Measurements from ENCODE around the gene PCBD2. TPM values are rescaled to one million over a fixed set of nuclear protein-coding genes. Genes with fewer than 3 reads are reported as not detected.

PCBD2 gene
- total RNA-seq, 4 donors from 2014 or later: 1.8 to 15.1 (median 8.2) TPM

DNA sequence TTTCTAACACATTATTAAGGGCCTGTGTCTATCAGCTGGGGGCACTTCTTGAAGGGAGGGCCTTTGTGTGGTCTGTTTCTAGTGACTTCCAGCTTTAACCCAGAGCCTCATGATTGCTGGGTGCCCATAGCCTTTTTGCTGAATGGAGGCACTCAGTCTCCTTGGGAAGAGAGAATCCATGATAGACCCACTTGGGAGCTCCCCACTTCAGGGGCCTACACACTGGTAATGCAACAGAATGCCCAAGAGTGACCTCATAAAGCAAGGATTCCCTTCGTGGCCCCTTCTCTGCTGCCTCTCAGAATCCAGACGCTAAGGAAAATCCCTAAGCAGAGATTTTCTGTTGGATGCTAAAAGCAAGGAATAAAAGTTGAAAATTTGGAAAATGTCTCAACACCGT is 62.7 kb downstream of the PCBD2 start, which contains the start of gene CATSPER3:
Gene CATSPER3 (plus strand): TSS at position 301 of the 400 bp plus-strand sequence. CDS start 85 bp downstream, at position 386.
- no peak for DNase-seq
- H3K36me3 ChIP-seq: no peaks in the 10 kb centered on the region
- intact Hi-C loops (cut with DNase I; ENCODE audit: low total_unique reads): no loop called here
- H3K4me1 ChIP-seq: no peaks in the 10 kb centered on the region
- TF ChIP-seq CTCF (IDR thresholded peaks at IDR 0.05) (no peak), POLR2A (IDR thresholded peaks at IDR 0.05) (no peak)
- no peak within 1 kb of the TSS for H3K27ac ChIP-seq
- H3K4me3 ChIP-seq: no peak within 1 kb of the TSS
- no peaks in the 10 kb centered on the region for H3K9me3 ChIP-seq
- H3K27me3 ChIP-seq: no peaks in the 10 kb centered on the region

DNA sequence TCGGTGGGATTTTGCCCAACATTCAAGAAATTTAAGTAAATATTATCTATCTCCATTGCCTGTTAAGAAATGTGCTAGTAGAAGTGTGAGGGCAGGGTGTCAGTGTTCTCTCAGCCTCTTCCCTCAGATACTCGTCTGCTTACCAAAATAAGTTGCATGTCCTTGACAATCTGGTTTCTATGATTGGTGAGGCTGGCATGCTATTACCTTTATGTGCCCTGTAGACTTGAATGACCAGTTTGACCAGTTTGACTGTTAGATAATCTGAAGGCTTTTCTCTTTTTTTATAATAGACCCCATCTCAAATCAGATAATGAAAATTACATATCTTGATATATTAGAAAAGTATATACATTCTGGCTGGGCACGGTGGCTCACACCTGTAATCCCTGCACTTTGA is 63.1 kb downstream of the PCBD2 start:
- no peak overlapping the region for H3K4me3 ChIP-seq
- no peaks in the 10 kb centered on the region for H3K4me1 ChIP-seq
- H3K27me3 ChIP-seq: no peaks in the 10 kb centered on the region
- no peaks in the 10 kb centered on the region for H3K9me3 ChIP-seq
- no peak for TF ChIP-seq CTCF (IDR thresholded peaks at IDR 0.05)
- no peak for TF ChIP-seq POLR2A (IDR thresholded peaks at IDR 0.05)
- intact Hi-C loops (cut with DNase I; ENCODE audit: low total_unique reads): no loop called here
- no peaks in the 10 kb centered on the region for H3K36me3 ChIP-seq
- H3K27ac ChIP-seq: no peak overlapping the region
- DNase-seq: no peak

GRCh38 chr5:134969166-134969565 is 64.2 kb downstream of the PCBD2 start:
- Histone ChIP-seq H3K4me1 (no peaks in the 10 kb centered on the region), H3K4me3 (no peak overlapping the region), H3K27ac (no peak overlapping the region), H3K9me3 (no peaks in the 10 kb centered on the region), H3K27me3 (no peaks in the 10 kb centered on the region), H3K36me3 (no peaks in the 10 kb centered on the region)
- DNase-seq: no peak
- intact Hi-C loops (cut with DNase I; ENCODE audit: low total_unique reads): no loop called here
- TF ChIP-seq CTCF (IDR thresholded peaks at IDR 0.05) (no peak), POLR2A (IDR thresholded peaks at IDR 0.05) (no peak)

DNA sequence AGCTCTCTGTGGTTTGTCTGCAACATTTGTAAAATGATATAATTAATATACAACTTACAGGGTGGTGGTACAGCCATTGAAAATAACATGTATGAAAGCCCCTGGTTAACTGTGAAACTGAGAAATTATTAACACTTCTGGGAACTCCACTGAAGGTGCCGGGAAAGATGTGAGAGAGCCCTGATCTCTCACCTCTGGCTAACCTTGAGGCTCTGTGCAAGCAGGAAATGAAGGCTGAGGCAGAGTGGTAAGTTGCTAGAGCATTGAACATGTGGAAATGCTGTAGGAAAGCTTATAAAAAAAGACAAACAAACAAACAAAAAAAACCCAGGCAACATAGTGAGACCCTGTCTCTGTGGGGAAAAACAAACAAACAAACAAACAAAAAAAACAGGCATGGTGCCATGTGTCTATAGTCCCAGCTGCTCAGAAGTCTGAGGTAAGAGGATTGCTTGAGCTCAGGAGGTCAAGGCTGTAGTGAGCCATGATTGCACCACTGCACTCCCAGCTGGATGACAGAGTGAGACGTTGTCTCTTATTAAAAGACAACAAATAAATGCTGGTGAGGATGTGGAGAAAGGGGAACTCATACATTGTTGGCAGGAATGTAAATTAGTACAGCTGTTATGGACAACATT is 70.3 kb downstream of the PCBD2 start:
- no peak for TF ChIP-seq CTCF (IDR thresholded peaks at IDR 0.05)
- TF ChIP-seq POLR2A (IDR thresholded peaks at IDR 0.05): no peak
- Histone ChIP-seq H3K27ac (no peak overlapping the region), H3K27me3 (no peaks in the 10 kb centered on the region), H3K9me3 (peaks cover 0 to 16% of the 10 kb centered on the region in 2 donors), H3K36me3 (no peaks in the 10 kb centered on the region), H3K4me1 (no peaks in the 10 kb centered on the region), H3K4me3 (no peak overlapping the region)
- DNase-seq: no peak
- intact Hi-C loops (cut with DNase I; ENCODE audit: low total_unique reads): no loop called here

DNA sequence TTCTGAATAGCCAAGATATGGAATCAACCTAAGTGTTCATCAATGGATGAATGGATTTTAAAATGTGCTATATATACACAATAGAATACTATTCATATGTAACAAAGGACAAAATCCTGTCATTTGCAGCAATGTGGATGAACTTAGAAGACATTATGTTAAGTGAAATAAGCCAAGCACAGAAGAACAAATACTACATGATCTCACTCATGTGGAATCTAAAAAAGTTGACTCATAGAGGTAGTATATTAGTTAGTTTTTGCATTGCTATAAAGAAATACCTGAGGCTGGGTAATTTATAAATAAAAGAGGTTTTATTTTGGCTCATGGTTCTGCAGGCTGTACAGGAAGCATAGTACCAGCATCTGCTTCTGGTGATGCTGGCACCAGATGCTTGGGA is 70.9 kb downstream of the PCBD2 start:
- no peak overlapping the region for H3K4me3 ChIP-seq
- peaks cover 0 to 16% of the 10 kb centered on the region in 2 donors for H3K9me3 ChIP-seq
- H3K27ac ChIP-seq: no peak overlapping the region
- intact Hi-C loops (cut with DNase I; ENCODE audit: low total_unique reads): no loop called here
- TF ChIP-seq POLR2A (IDR thresholded peaks at IDR 0.05) (no peak), CTCF (IDR thresholded peaks at IDR 0.05) (no peak)
- H3K36me3 ChIP-seq: no peaks in the 10 kb centered on the region
- DNase-seq: no peak
- H3K4me1 ChIP-seq: no peaks in the 10 kb centered on the region
- H3K27me3 ChIP-seq: no peaks in the 10 kb centered on the region
